ENCODE results near the gene WDR76.
"Not testable (repeated sequence)": the region's sequence is repeated elsewhere in the genome, so short reads cannot be mapped to it uniquely, and the experiment has no call there.

WDR76 gene

GRCh38 chr15:43854801-43855200 lies 28.0 kb downstream of the WDR76 start:
- no peak overlapping the region for H3K4me3 ChIP-seq (ENCODE audit: low read depth, low read length, poor library complexity, severe bottlenecking)
- H3K27me3 ChIP-seq (ENCODE audit: insufficient read depth, low read length): no peaks in the 10 kb centered on the region
- no peaks in the 10 kb centered on the region for H3F3A ChIP-seq (ENCODE audit: insufficient read depth, low read length)
- TF ChIP-seq CTCF (IDR thresholded peaks at IDR 0.05; ENCODE audit: low read length) (no peak), EZH2 (IDR thresholded peaks at IDR 0.05; ENCODE audit: borderline replicate concordance, low read length) (no peak)
- H3K27ac ChIP-seq (ENCODE audit: low read depth, low read length, poor library complexity, severe bottlenecking): no peak overlapping the region
- H2AFZ ChIP-seq (ENCODE audit: low read length): no peak overlapping the region
- H3K4me1 ChIP-seq (ENCODE audit: insufficient read depth, low read length, severe bottlenecking): no peaks in the 10 kb centered on the region
- H3K9me3 ChIP-seq (ENCODE audit: low read length): no peaks in the 10 kb centered on the region
- H3K4me2 ChIP-seq (ENCODE audit: low read length): no peak overlapping the region
- no peaks in the 10 kb centered on the region; the same call in 1 of the 2 replicates for H4K20me1 ChIP-seq (ENCODE audit: insufficient read depth, low read length)
- H3K9ac ChIP-seq (ENCODE audit: low read length): no peak overlapping the region
- H3K9me2 ChIP-seq (ENCODE audit: low read depth, low read length): no peaks in the 10 kb centered on the region
- peaks cover 98% of the 10 kb centered on the region for H3K36me3 ChIP-seq (ENCODE audit: insufficient read depth, low read length)
- H3K79me2 ChIP-seq (ENCODE audit: insufficient read depth, low read length): no peaks in the 10 kb centered on the region

- Histone ChIP-seq H3K9ac (ENCODE audit: low read length) (no peak overlapping the region), H3K27ac (ENCODE audit: low read depth, low read length, poor library complexity, severe bottlenecking) (no peak overlapping the region), H3K27me3 (ENCODE audit: insufficient read depth, low read length) (no peaks in the 10 kb centered on the region), H3K4me3 (ENCODE audit: low read depth, low read length, poor library complexity, severe bottlenecking) (no peak overlapping the region), H3K4me2 (ENCODE audit: low read length) (no peak overlapping the region), H3F3A (ENCODE audit: insufficient read depth, low read length) (no peaks in the 10 kb centered on the region), H3K79me2 (ENCODE audit: insufficient read depth, low read length) (no peaks in the 10 kb centered on the region), H3K36me3 (ENCODE audit: insufficient read depth, low read length) (peaks cover 100% of the 10 kb centered on the region), H2AFZ (ENCODE audit: low read length) (no peak overlapping the region), H3K9me2 (ENCODE audit: low read depth, low read length) (no peaks in the 10 kb centered on the region), H3K9me3 (ENCODE audit: low read length) (no peaks in the 10 kb centered on the region), H4K20me1 (ENCODE audit: insufficient read depth, low read length) (no peaks in the 10 kb centered on the region; the same call in 1 of the 2 replicates), H3K4me1 (ENCODE audit: insufficient read depth, low read length, severe bottlenecking) (no peaks in the 10 kb centered on the region)
- TF ChIP-seq CTCF (IDR thresholded peaks at IDR 0.05; ENCODE audit: low read length): no peak
- TF ChIP-seq EZH2 (IDR thresholded peaks at IDR 0.05; ENCODE audit: borderline replicate concordance, low read length): no peak
Measured at GRCh38 chr15:43859546-43859945, 32.7 kb downstream of the WDR76 start.

GRCh38 chr15:43866636-43867035 lies 39.8 kb downstream of the WDR76 start:
- H3K9ac ChIP-seq (ENCODE audit: low read length); H3K4me2 ChIP-seq (ENCODE audit: low read length); H2AFZ ChIP-seq (ENCODE audit: low read length); H3F3A ChIP-seq (ENCODE audit: insufficient read depth, low read length); H3K27ac ChIP-seq (ENCODE audit: low read depth, low read length, poor library complexity, severe bottlenecking); H3K9me2 ChIP-seq (ENCODE audit: low read depth, low read length); H3K9me3 ChIP-seq (ENCODE audit: low read length); H3K79me2 ChIP-seq (ENCODE audit: insufficient read depth, low read length); H3K4me1 ChIP-seq (ENCODE audit: insufficient read depth, low read length, severe bottlenecking); H3K4me3 ChIP-seq (ENCODE audit: low read depth, low read length, poor library complexity, severe bottlenecking); H3K27me3 ChIP-seq (ENCODE audit: insufficient read depth, low read length); H4K20me1 ChIP-seq (ENCODE audit: insufficient read depth, low read length): not testable (repeated sequence)
- peaks cover 85% of the 10 kb centered on the region for H3K36me3 ChIP-seq (ENCODE audit: insufficient read depth, low read length)

- Histone ChIP-seq H3K4me3 (ENCODE audit: low read depth, low read length, poor library complexity, severe bottlenecking) (no peak overlapping the region), H2AFZ (ENCODE audit: low read length) (no peak overlapping the region), H3K9ac (ENCODE audit: low read length) (no peak overlapping the region), H3K27me3 (ENCODE audit: insufficient read depth, low read length) (no peaks in the 10 kb centered on the region), H3K4me2 (ENCODE audit: low read length) (no peak overlapping the region), H3K9me2 (ENCODE audit: low read depth, low read length) (no peaks in the 10 kb centered on the region), H3F3A (ENCODE audit: insufficient read depth, low read length) (no peaks in the 10 kb centered on the region), H3K27ac (ENCODE audit: low read depth, low read length, poor library complexity, severe bottlenecking) (no peak overlapping the region), H3K36me3 (ENCODE audit: insufficient read depth, low read length) (peaks cover 85% of the 10 kb centered on the region), H3K9me3 (ENCODE audit: low read length) (no peaks in the 10 kb centered on the region), H4K20me1 (ENCODE audit: insufficient read depth, low read length) (no peaks in the 10 kb centered on the region), H3K4me1 (ENCODE audit: insufficient read depth, low read length, severe bottlenecking) (no peaks in the 10 kb centered on the region), H3K79me2 (ENCODE audit: insufficient read depth, low read length) (no peaks in the 10 kb centered on the region)
- TF ChIP-seq CTCF (IDR thresholded peaks at IDR 0.05; ENCODE audit: low read length): no peak
- no peak for TF ChIP-seq EZH2 (IDR thresholded peaks at IDR 0.05; ENCODE audit: borderline replicate concordance, low read length)
Measured at GRCh38 chr15:43867096-43867495, 40.3 kb downstream of the WDR76 start.
